ENCODE data around the gene PPP2R5A.
A peak's percentile ranks its signal among the peaks of the same experiment; 100 is the strongest.

Gene PPP2R5A

GRCh38 chr1:212284744-212285684, at the start of gene PPP2R5A:
Gene PPP2R5A, plus strand, starts transcription at chr1:212285410. Its CDS starts 701 bp downstream, at chr1:212286111.
- DNase-seq = peak; percentile 96

- DNase-seq = no peak
These were observed 49.4 kb upstream of the PPP2R5A start for GRCh38 chr1:212235857-212236256.

GRCh38 chr1:212236664-212237220, 48.5 kb upstream of the PPP2R5A start:
- no peak for DNase-seq

- no peak for DNase-seq
These were observed 47.6 kb upstream of the PPP2R5A start for GRCh38 chr1:212237651-212238050.

GRCh38 chr1:212238552-212238951, 46.7 kb upstream of the PPP2R5A start:
- no peak for DNase-seq

GRCh38 chr1:212241501-212241900, 43.7 kb upstream of the PPP2R5A start:
- DNase-seq = no peak

- DNase-seq = no peak
These were observed 43.3 kb upstream of the PPP2R5A start for GRCh38 chr1:212241957-212242287.

- no peak for DNase-seq
These were observed 42.8 kb upstream of the PPP2R5A start for GRCh38 chr1:212242288-212242984.

- DNase-seq = no peak
These were observed 42.3 kb upstream of the PPP2R5A start for GRCh38 chr1:212242985-212243308.

- no peak for DNase-seq
These were observed 40.8 kb upstream of the PPP2R5A start for GRCh38 chr1:212244441-212244840.

- DNase-seq = no peak
These were observed 38.0 kb upstream of the PPP2R5A start for GRCh38 chr1:212247179-212247721.

- no peak for DNase-seq
These were observed 37.2 kb upstream of the PPP2R5A start for GRCh38 chr1:212247988-212248387.

GRCh38 chr1:212254853-212255363, 30.3 kb upstream of the PPP2R5A start:
- no peak for DNase-seq

GRCh38 chr1:212255705-212256307, 29.4 kb upstream of the PPP2R5A start:
- no peak for DNase-seq

GRCh38 chr1:212256369-212256768, 28.8 kb upstream of the PPP2R5A start:
- no peak for DNase-seq

- no peak for DNase-seq
These were observed 28.1 kb upstream of the PPP2R5A start for GRCh38 chr1:212257157-212257556.

GRCh38 chr1:212259693-212260480, 25.3 kb upstream of the PPP2R5A start:
- no peak for DNase-seq

GRCh38 chr1:212260557-212261355, 24.5 kb upstream of the PPP2R5A start:
- no peak for DNase-seq

- DNase-seq = no peak
These were observed 23.8 kb upstream of the PPP2R5A start for GRCh38 chr1:212261361-212261929.

- no peak for DNase-seq
These were observed 18.2 kb upstream of the PPP2R5A start for GRCh38 chr1:212267017-212267416.

- no peak for DNase-seq
These were observed 17.8 kb upstream of the PPP2R5A start for GRCh38 chr1:212267460-212267859.
